ENCODE measurements around the gene GARRE1. TPM values are rescaled to one million over a fixed set of nuclear protein-coding genes. Genes with fewer than 3 reads are reported as not detected.

Gene GARRE1
- polyA plus RNA-seq, 1 donor from 2014 or later: 15.9 TPM

- Histone ChIP-seq H3K4me3 (ENCODE audit: low read length) (no peak overlapping the region), H4K20me1 (ENCODE audit: insufficient read depth) (no peaks in the 10 kb centered on the region), H2AFZ (ENCODE audit: low read depth, low read length) (no peak overlapping the region), H3K27me3 (ENCODE audit: insufficient read depth, low read depth, low read length) (no peaks in the 10 kb centered on the region), H3K79me2 (replicated peaks; ENCODE audit: insufficient read depth, low read length) (no peaks in the 10 kb centered on the region), H3K9ac (ENCODE audit: low read length) (no peak overlapping the region), H3F3A (ENCODE audit: insufficient read depth, low read length, poor library complexity, severe bottlenecking) (no peaks in the 10 kb centered on the region), H3K27ac (ENCODE audit: low read length) (no peak overlapping the region), H3K36me3 (ENCODE audit: insufficient read depth, low read length) (peaks cover 12% of the 10 kb centered on the region), H3K4me2 (ENCODE audit: low read length) (no peak overlapping the region), H3K9me2 (ENCODE audit: insufficient read depth, low read length) (no peaks in the 10 kb centered on the region), H3K9me3 (ENCODE audit: low read length) (no peaks in the 10 kb centered on the region)
- no peak for TF ChIP-seq MXI1 (conservative IDR thresholded peaks at IDR 0.05; ENCODE audit: poor library complexity, severe bottlenecking)
- no peak for TF ChIP-seq CTCF (IDR thresholded peaks at IDR 0.05; ENCODE audit: poor library complexity, severe bottlenecking)
- no peak for TF ChIP-seq POLR2AphosphoS5 (IDR thresholded peaks at IDR 0.05)
These were observed 29.2 kb upstream of the GARRE1 start for GRCh38 chr19:34224996-34225658.

GRCh38 chr19:34225659-34226015 lies 28.7 kb upstream of the GARRE1 start:
- H2AFZ ChIP-seq (ENCODE audit: low read depth, low read length): no peak overlapping the region
- no peak overlapping the region for H3K9ac ChIP-seq (ENCODE audit: low read length)
- no peaks in the 10 kb centered on the region for H3F3A ChIP-seq (ENCODE audit: insufficient read depth, low read length, poor library complexity, severe bottlenecking)
- H3K4me2 ChIP-seq (ENCODE audit: low read length): no peak overlapping the region
- peaks cover 12% of the 10 kb centered on the region for H3K36me3 ChIP-seq (ENCODE audit: insufficient read depth, low read length)
- no peaks in the 10 kb centered on the region for H3K9me2 ChIP-seq (ENCODE audit: insufficient read depth, low read length)
- no peaks in the 10 kb centered on the region for H3K9me3 ChIP-seq (ENCODE audit: low read length)
- no peak overlapping the region for H3K4me3 ChIP-seq (ENCODE audit: low read length)
- no peak for TF ChIP-seq TAF1 (IDR thresholded peaks at IDR 0.05; ENCODE audit: low read depth)
- TF ChIP-seq EP300 (conservative IDR thresholded peaks at IDR 0.05; ENCODE audit: poor library complexity, severe bottlenecking): no peak
- no peak for TF ChIP-seq EZH2 (IDR thresholded peaks at IDR 0.05; ENCODE audit: borderline replicate concordance, insufficient read depth, low read length, poor library complexity, severe bottlenecking)
- TF ChIP-seq RAD21 (conservative IDR thresholded peaks at IDR 0.05): no peak
- no peak for TF ChIP-seq MXI1 (conservative IDR thresholded peaks at IDR 0.05; ENCODE audit: poor library complexity, severe bottlenecking)
- no peak for TF ChIP-seq SMC3 (conservative IDR thresholded peaks at IDR 0.05; ENCODE audit: poor library complexity)
- no peaks in the 10 kb centered on the region for H4K20me1 ChIP-seq (ENCODE audit: insufficient read depth)
- no peak overlapping the region for H3K27ac ChIP-seq (ENCODE audit: low read length)
- no peaks in the 10 kb centered on the region for H3K79me2 ChIP-seq (replicated peaks; ENCODE audit: insufficient read depth, low read length)
- no peaks in the 10 kb centered on the region for H3K27me3 ChIP-seq (ENCODE audit: insufficient read depth, low read depth, low read length)

GRCh38 chr19:34226036-34226435 lies 28.3 kb upstream of the GARRE1 start:
- no peak overlapping the region for H2AFZ ChIP-seq (ENCODE audit: low read depth, low read length)
- no peak overlapping the region for H3K4me2 ChIP-seq (ENCODE audit: low read length)
- H3K9ac ChIP-seq (ENCODE audit: low read length): no peak overlapping the region
- H3K79me2 ChIP-seq (replicated peaks; ENCODE audit: insufficient read depth, low read length): no peaks in the 10 kb centered on the region
- no peak overlapping the region for H3K27ac ChIP-seq (ENCODE audit: low read length)
- no peak overlapping the region for H3K4me3 ChIP-seq (ENCODE audit: low read length)
- peaks cover 12% of the 10 kb centered on the region for H3K36me3 ChIP-seq (ENCODE audit: insufficient read depth, low read length)
- no peaks in the 10 kb centered on the region for H3K9me2 ChIP-seq (ENCODE audit: insufficient read depth, low read length)
- no peaks in the 10 kb centered on the region for H3K9me3 ChIP-seq (ENCODE audit: low read length)
- no peaks in the 10 kb centered on the region for H4K20me1 ChIP-seq (ENCODE audit: insufficient read depth)
- H3K27me3 ChIP-seq (ENCODE audit: insufficient read depth, low read depth, low read length): no peaks in the 10 kb centered on the region
- TF ChIP-seq CTCF (IDR thresholded peaks at IDR 0.05; ENCODE audit: poor library complexity, severe bottlenecking) (no peak), REST (IDR thresholded peaks at IDR 0.05; ENCODE audit: borderline replicate concordance) (no peak), EZH2 (IDR thresholded peaks at IDR 0.05; ENCODE audit: borderline replicate concordance, insufficient read depth, low read length, poor library complexity, severe bottlenecking) (no peak), MXI1 (conservative IDR thresholded peaks at IDR 0.05; ENCODE audit: poor library complexity, severe bottlenecking) (no peak), POLR2AphosphoS5 (IDR thresholded peaks at IDR 0.05) (no peak), TAF1 (IDR thresholded peaks at IDR 0.05; ENCODE audit: low read depth) (no peak), EP300 (conservative IDR thresholded peaks at IDR 0.05; ENCODE audit: poor library complexity, severe bottlenecking) (no peak), SMC3 (conservative IDR thresholded peaks at IDR 0.05; ENCODE audit: poor library complexity) (no peak), RAD21 (conservative IDR thresholded peaks at IDR 0.05) (no peak)
- no peaks in the 10 kb centered on the region for H3F3A ChIP-seq (ENCODE audit: insufficient read depth, low read length, poor library complexity, severe bottlenecking)
